B cell (primary cell): Measurements from ENCODE around the gene DTX3. TPM values are rescaled to one million over a fixed set of nuclear protein-coding genes. Genes with fewer than 3 reads are reported as not detected.
A peak's percentile ranks its signal among the peaks of the same experiment; 100 is the strongest.

Experiments used
- ATAC-seq: fragments of 200-7000 bp; cut with Tn5 transposase; one replicate; pipeline ENCODE4 v1.10.0; 2021; ENCODE audit warnings: low read depth, mild to moderate bottlenecking, moderate number of reproducible peaks, moderate library complexity
- CTCF ChIA-PET: fragments of 350-600 bp; sonication (Branson Sonifier 250); formaldehyde crosslinking; loops from one replicate; lab custom pipeline; 2021; ENCODE audit warnings: antibody characterized with exemption, inconsistent platforms; lab: Charles Lee
- POLR2A ChIA-PET: fragments of 350-600 bp; sonication (Branson Sonifier 250); formaldehyde crosslinking; loops from one replicate; lab custom pipeline; 2021; ENCODE audit warnings: antibody characterized with exemption; lab: Charles Lee
- DNase-seq: peaks from one replicate; pipeline ENCODE4 v3.0.0; 2013
- H2AFZ ChIP-seq: 2 replicates; pipeline ENCODE4 v1.6.1; 2012; ENCODE audit warnings: mild to moderate bottlenecking, low read depth, low read length; ENCODE audit not compliant: insufficient read depth, poor library complexity, severe bottlenecking
- H3K27ac ChIP-seq, 2 donors: 1 replicate in 1 of 2; 2 replicates in 1 of 2; pipeline ENCODE4 v1.5.1; 2012 to 2013; ENCODE audit warnings: low read length in 2 of 2, mild to moderate bottlenecking in 2 of 2, moderate library complexity in 1 of 2
- H3K27me3 ChIP-seq, 4 experiments: fragments of 200-600 bp in 1 of 4; sonication (generic) in 1 of 4; replicated peaks in 1 of 4; 1 replicate in 2 of 4; 2 replicates in 2 of 4; pipeline versions ENCODE4 v1.6.1 to v1.7.0; 2013 to 2016; ENCODE audit warnings: low read length in 3 of 4, mild to moderate bottlenecking in 2 of 4, mixed read lengths in 1 of 4, moderate library complexity in 1 of 4; ENCODE audit not compliant: insufficient read depth in 4 of 4, control insufficient read depth in 3 of 4; ENCODE audit errors: control extremely low read depth in 1 of 4
- H3K36me3 ChIP-seq, 2 experiments: replicated peaks in 1 of 2; 1 replicate in 1 of 2; 2 replicates in 1 of 2; pipeline versions ENCODE4 v1.6.1 to v1.7.1; 2013; ENCODE audit warnings: low read length in 1 of 2; ENCODE audit not compliant: insufficient read depth in 2 of 2, control insufficient read depth in 1 of 2; ENCODE audit errors: control extremely low read depth in 1 of 2, extremely low read depth in 1 of 2
- H3K4me1 ChIP-seq, 2 donors: fragments of 200-600 bp in 1 of 2; sonication (generic) in 1 of 2; 1 replicate in 1 of 2; 2 replicates in 1 of 2; pipeline versions ENCODE4 v1.5.1 to v1.6.1; 2013 to 2017; ENCODE audit warnings: low read length in 2 of 2; ENCODE audit not compliant: control insufficient read depth in 2 of 2, insufficient read depth in 2 of 2
- H3K4me2 ChIP-seq: replicated peaks from 2 replicates; pipeline ENCODE3; 2012; ENCODE audit warnings: mild to moderate bottlenecking, low read depth, low read length; ENCODE audit not compliant: poor library complexity, severe bottlenecking
- H3K4me3 ChIP-seq, 5 experiments: fragments of 200-600 bp in 1 of 5; sonication (generic) in 1 of 5; 1 replicate in 3 of 5; 2 replicates in 2 of 5; pipeline versions ENCODE4 v1.5.1 to v1.7.0; 2011 to 2016; ENCODE audit warnings: low read length in 4 of 5, mild to moderate bottlenecking in 4 of 5, low read depth in 2 of 5, control low read depth in 1 of 5, moderate library complexity in 1 of 5; ENCODE audit not compliant: insufficient read depth in 1 of 5; ENCODE audit errors: control extremely low read depth in 1 of 5, extremely low read depth in 1 of 5
- H3K79me2 ChIP-seq: fragments of 200-600 bp; sonication (generic); one replicate; pipeline ENCODE4 v1.6.0; 2016; ENCODE audit warnings: low read length; ENCODE audit not compliant: control insufficient read depth, insufficient read depth
- H3K9ac ChIP-seq: fragments of 200-600 bp; sonication (generic); 2 replicates; pipeline ENCODE4 v1.6.1; 2017; ENCODE audit warnings: mild to moderate bottlenecking, low read length, moderate library complexity
- H3K9me3 ChIP-seq, 3 donors: one replicate each; pipeline versions ENCODE4 v1.6.1 to v1.7.1; 2013; ENCODE audit warnings: low read length in 2 of 3; ENCODE audit not compliant: control insufficient read depth in 2 of 3, insufficient read depth in 1 of 3; ENCODE audit errors: control extremely low read depth in 1 of 3
- H4K20me1 ChIP-seq: 2 replicates; pipeline ENCODE4 v1.6.0; 2012; ENCODE audit warnings: mild to moderate bottlenecking, low read length; ENCODE audit not compliant: insufficient read depth, control insufficient read depth, poor library complexity, severe bottlenecking
- H3K27ac Mint-ChIP-seq: one replicate; pipeline ENCODE4 v1.8.0; 2021; ENCODE audit warnings: mixed read lengths
- H3K27me3 Mint-ChIP-seq: one replicate; pipeline ENCODE4 v1.8.0; 2021; ENCODE audit warnings: mixed read lengths
- H3K4me1 Mint-ChIP-seq: one replicate; pipeline ENCODE4 v1.8.0; 2021; ENCODE audit warnings: mixed read lengths
- H3K4me3 Mint-ChIP-seq: one replicate; pipeline ENCODE4 v1.8.0; 2021; ENCODE audit warnings: mixed read lengths
- H3K9me3 Mint-ChIP-seq: one replicate; pipeline ENCODE4 v1.8.0; 2022; ENCODE audit warnings: mixed read lengths; ENCODE audit not compliant: insufficient read depth
- EZH2 ChIP-seq: IDR thresholded peaks from 2 replicates; pipeline ENCODE4 v1.6.1; 2012; ENCODE audit warnings: borderline replicate concordance, low read depth, mild to moderate bottlenecking, moderate library complexity, low read length; ENCODE audit not compliant: insufficient read depth, poor library complexity, severe bottlenecking
- WGBS: methylation state at CpG from one replicate; pipeline ENCODE4 v1.1.5; 2013; ENCODE audit warnings: missing lambda C conversion rate; ENCODE audit not compliant: insufficient coverage; 5-methylcytosine and 5-hydroxymethylcytosine counted together
- intact Hi-C: fragments of 100-400 bp; cut with micrococcal nuclease; formaldehyde crosslinking; loops from one replicate; pipeline ENCODE4 v1.10.0; 2022
- polyA plus RNA-seq: library from polyadenylated mRNA; depleted of rRNA; stranded (reverse); fragments of >200 nt; gene quantifications from 2 replicates; pipeline ENCODE4 v1.2.3, GENCODE V29; 2012
- total RNA-seq, 2 donors: library from RNA; stranded (reverse); fragments of 120-200 nt in 1 of 2; gene quantifications; 1 replicate in 1 of 2; 2 replicates in 1 of 2; pipeline versions ENCODE4 v1.2.3 to v1.2.4, GENCODE V29; 2013 to 2022
- TF ChIP-seq, protein P1 (sequence below): fragments of 200-600 bp; IDR thresholded peaks from one replicate; pipeline ENCODE4 v1.8.0; 2022; ENCODE audit warnings: antibody characterized with exemption, mild to moderate bottlenecking

Gene DTX3
- total and polyA plus RNA-seq, 2 donors (not counting 1 experiment from before 2014, with no cell fraction given), result 3.5 to 7.3 TPM

DNA sequence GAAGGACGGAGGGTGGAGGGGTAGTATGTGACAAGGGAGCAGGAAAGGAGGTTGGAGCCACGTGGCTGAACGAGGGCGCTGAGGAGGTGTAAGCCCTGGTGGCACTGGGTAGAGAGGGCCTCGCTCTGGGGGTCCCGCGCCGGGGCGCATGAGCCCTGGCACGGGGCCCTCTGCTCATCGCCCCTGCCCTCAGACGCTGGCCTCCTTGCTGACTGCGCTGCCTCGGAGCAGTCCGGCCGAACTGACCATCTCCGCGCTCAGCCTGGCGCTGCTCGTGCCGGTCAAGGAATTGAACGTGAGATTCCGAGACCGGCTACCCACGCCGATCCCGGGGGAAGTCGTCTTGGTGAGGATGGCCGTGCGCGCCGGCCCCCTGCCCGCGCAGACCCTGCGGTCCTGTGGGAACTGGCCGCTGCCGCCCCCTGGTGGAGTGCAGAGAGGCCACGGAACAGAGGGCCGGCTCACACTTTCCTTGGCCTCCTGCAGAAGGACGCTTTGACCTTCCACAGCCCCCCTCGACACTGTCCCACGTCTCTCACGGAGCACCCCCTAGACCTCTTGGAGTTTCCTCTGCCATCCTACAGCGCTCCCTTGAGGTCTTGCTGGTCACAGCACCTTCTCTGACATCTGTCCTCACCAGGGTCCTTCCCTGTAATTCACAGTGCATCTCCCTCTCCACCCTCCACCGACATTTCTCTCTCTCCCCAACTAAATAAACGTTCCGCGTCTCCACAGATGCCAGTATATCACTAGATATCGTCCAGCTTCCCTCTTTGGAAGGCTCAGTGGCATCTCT lies 17.1 kb downstream of the DTX3 start:
- H3K27ac Mint-ChIP-seq, result no peak overlapping the region
- H3K4me3 Mint-ChIP-seq, result peak overlapping the region; percentile 85
- peaks cover 0 to 92% (median 69%) of the 10 kb centered on the region in 4 experiments for H3K27me3 ChIP-seq
- H3K27me3 Mint-ChIP-seq, result peaks cover 88% of the 10 kb centered on the region
- H4K20me1 ChIP-seq, result peaks cover 7% of the 10 kb centered on the region
- CTCF ChIA-PET, result interaction anchor here (0.7 to 5.1 kb wide), 19 partner anchors 9 to 164 kb away, joined by 3 to 122 read pairs (median 4); partner anchors contain the start of genes ARHGAP9, ARHGEF25, B4GALNT1 and OS9
- DNase-seq, result peak; percentile 76
- no peaks in the 10 kb centered on the region for H3K9me3 Mint-ChIP-seq
- WGBS, result 3% methylated on average over 49 of the region's 49 CpGs
- peak overlapping the region; percentile 58 for H2AFZ ChIP-seq
- peaks cover 0 to 18% (median 0%) of the 10 kb centered on the region in 3 donors for H3K9me3 ChIP-seq
- H3K79me2 ChIP-seq, result no peaks in the 10 kb centered on the region
- no peak overlapping the region for H3K27ac ChIP-seq
- intact Hi-C loops, result loop anchor here (1.0 to 5.0 kb wide), 4 partner anchors 38 to 162 kb away; partner anchors contain the start of genes ARHGAP9, DDIT3, GLI1 and MBD6
- H3K4me1 Mint-ChIP-seq, result peaks cover 37% of the 10 kb centered on the region
- TF ChIP-seq EZH2, result peak; percentile 35
- TF ChIP-seq, protein P1, sequence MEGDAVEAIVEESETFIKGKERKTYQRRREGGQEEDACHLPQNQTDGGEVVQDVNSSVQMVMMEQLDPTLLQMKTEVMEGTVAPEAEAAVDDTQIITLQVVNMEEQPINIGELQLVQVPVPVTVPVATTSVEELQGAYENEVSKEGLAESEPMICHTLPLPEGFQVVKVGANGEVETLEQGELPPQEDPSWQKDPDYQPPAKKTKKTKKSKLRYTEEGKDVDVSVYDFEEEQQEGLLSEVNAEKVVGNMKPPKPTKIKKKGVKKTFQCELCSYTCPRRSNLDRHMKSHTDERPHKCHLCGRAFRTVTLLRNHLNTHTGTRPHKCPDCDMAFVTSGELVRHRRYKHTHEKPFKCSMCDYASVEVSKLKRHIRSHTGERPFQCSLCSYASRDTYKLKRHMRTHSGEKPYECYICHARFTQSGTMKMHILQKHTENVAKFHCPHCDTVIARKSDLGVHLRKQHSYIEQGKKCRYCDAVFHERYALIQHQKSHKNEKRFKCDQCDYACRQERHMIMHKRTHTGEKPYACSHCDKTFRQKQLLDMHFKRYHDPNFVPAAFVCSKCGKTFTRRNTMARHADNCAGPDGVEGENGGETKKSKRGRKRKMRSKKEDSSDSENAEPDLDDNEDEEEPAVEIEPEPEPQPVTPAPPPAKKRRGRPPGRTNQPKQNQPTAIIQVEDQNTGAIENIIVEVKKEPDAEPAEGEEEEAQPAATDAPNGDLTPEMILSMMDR, result peak; percentile 97
- peak overlapping the region; percentile 92 for H3K4me2 ChIP-seq
- peak; percentile 78 for ATAC-seq
- POLR2A ChIA-PET, result interaction anchor here (0.6 kb wide), 1 partner anchor 28 kb away, joined by 3 read pairs; no protein-coding TSS in a partner anchor
- peak overlapping the region; percentile 56 for H3K9ac ChIP-seq
- H3K4me1 ChIP-seq, result peaks cover 32 to 48% of the 10 kb centered on the region in 2 donors
- peak overlapping the region; percentile 13 to 51 (median 47) for H3K4me3 ChIP-seq
- no peaks in the 10 kb centered on the region for H3K36me3 ChIP-seq
